LNCAP (cell line): ENCODE data around the gene BCAS3.

Source experiments
- CTCF ChIP-seq: fragments of 450-650 bp; IDR thresholded peaks from 2 replicates; pipeline ENCODE4 v1.5.1; 2017; ENCODE audit warnings: mild to moderate bottlenecking

Gene BCAS3

GRCh38 chr17:60747069-60747808 lies 69.6 kb downstream of the BCAS3 start:
- no peak for TF ChIP-seq CTCF

GRCh38 chr17:60748204-60748603 lies 70.6 kb downstream of the BCAS3 start:
- no peak for TF ChIP-seq CTCF

GRCh38 chr17:60749050-60749449 lies 71.4 kb downstream of the BCAS3 start:
- no peak for TF ChIP-seq CTCF

- no peak for TF ChIP-seq CTCF
These were observed 72.1 kb downstream of the BCAS3 start for GRCh38 chr17:60749708-60750107.

GRCh38 chr17:60750640-60751039 lies 73.0 kb downstream of the BCAS3 start:
- TF ChIP-seq CTCF = no peak

- no peak for TF ChIP-seq CTCF
These were observed 74.2 kb downstream of the BCAS3 start for GRCh38 chr17:60751884-60752283.

- no peak for TF ChIP-seq CTCF
These were observed 75.4 kb downstream of the BCAS3 start for GRCh38 chr17:60752873-60753577.
